CD4-positive, alpha-beta T cell treated with Interleukin-17A for 4 hours (primary cell): ENCODE data around the gene MAPK11.
"Not testable (repeated sequence)": the region's sequence is repeated elsewhere in the genome, so short reads cannot be mapped to it uniquely, and the experiment has no call there.

Experiments used
- DNase-seq: peaks from one replicate; pipeline ENCODE4 v3.0.0-alpha.2; 2020; ENCODE audit warnings: mixed read lengths

Gene MAPK11

DNA sequence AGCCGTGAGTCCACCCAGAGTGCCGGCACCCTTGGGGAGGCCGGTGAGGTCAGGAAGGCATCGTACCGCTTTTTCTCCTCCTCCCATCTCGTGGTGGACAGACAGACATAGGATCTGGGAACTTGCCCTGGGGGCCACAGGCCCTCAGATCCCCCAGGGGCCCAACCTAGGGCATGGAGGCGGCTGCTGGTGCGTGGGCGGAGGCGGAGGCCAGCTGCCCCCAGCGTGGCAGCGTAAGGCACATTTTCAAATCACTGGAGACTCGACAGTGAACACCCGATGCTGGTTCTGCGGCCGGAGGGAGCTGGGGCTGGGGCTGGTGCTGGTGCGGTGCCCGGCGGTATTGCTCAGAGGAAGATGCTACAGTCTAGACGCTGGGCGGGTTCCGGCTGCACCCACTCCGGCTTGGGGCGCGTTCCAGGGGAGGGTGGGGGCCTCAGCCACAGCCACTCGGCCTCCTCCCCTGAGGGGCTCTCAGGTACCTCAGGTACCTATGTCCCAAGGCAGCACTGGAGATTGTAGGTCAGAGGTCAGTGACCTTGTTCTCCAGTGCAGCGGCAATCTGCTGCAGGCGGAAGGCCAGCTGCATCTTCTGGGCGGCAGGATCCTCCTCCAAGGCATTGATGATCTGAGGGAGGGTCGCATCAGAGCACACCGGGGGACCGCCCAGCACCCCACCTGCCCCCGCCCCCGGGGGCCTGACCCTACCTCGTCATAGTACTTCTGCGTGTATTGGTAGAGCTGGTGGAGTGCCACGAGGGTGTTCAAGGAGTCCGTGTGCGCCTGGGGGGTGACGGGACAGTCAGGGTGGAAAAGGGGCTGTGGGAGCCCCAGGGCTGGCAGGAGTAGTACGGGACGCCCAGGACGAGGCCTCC lies 5.2 kb upstream of the MAPK11 start:
- DNase-seq = no peak

DNA sequence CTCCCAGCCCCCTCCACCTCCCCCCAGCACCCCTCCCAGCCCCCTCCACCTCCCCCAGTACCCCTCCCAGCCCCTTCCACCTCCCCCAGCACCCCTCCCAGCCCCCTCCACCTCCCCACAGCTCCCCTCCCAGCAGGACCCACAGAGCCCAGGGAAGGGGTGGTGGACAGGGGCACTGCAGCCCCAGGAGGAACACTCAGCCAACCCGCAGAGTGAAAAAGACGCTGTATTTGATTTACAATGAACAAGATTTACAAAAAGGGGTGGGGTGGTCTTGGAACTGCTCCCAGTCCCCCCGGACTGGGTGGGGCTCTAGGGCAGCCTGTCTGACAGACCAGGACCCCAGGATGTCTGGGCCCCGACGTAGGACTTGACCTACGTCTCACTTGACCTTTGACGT lies 4.6 kb upstream of the MAPK11 start:
- DNase-seq = no peak

DNA sequence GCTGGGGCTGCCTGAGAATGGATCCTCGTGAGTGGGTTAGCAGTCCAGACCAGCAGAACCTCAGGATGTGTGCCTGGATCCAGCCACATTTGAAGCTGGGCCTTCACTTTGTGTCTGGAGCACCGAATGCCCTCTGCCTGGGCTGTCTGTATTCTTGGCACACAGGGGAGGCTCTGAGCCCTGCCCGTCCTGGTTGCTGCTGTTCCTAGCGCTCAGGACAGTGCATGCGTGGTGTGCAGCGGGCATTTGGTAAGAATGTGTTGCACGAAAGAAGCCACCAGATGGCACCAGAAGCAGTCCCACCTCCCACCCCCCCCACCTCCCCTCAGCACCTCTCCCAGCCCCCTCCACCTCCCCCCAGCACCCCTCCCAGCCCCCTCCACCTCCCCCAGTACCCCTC lies 4.1 kb upstream of the MAPK11 start:
- DNase-seq = peak; percentile 72

DNA sequence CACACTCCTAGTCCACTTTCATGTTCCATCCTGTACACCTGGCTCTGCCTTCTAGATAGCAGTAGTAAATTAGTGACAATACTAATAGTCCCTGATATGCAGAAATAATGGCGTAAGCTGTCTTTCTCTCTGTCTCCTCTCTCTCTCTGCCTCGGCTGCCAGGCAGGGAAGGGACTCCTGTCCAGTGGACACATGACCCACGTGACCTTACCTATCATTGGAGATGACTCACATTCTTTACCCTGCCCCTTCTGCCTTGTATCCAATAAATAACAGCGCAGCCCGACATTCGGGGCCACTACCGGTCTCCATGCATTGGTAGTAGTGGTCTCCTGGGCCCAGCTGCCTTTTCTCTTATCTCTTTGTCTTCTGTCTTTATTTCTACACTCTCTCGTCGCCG lies 3.6 kb upstream of the MAPK11 start:
- DNase-seq = not testable (repeated sequence)

DNA sequence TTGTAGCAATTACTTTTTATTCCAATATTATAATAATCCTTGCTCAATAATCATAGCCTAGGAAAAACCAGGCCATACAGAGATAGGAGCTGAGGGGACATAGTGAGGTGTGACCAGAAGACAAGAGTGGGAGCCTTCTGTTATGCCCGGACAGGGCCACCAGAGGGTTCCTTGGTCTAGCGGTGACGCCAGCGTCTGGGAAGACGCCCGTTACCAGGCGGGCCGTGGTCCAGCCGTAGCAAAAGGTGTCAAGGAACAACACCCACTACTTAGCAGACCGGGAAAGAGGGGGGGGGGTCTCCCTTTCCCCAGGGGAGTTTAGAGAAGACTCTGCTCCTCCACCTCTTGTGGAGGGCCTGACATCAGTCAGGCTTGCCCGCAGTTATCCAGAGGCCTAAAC lies 3.2 kb upstream of the MAPK11 start:
- not testable (repeated sequence) for DNase-seq

DNA sequence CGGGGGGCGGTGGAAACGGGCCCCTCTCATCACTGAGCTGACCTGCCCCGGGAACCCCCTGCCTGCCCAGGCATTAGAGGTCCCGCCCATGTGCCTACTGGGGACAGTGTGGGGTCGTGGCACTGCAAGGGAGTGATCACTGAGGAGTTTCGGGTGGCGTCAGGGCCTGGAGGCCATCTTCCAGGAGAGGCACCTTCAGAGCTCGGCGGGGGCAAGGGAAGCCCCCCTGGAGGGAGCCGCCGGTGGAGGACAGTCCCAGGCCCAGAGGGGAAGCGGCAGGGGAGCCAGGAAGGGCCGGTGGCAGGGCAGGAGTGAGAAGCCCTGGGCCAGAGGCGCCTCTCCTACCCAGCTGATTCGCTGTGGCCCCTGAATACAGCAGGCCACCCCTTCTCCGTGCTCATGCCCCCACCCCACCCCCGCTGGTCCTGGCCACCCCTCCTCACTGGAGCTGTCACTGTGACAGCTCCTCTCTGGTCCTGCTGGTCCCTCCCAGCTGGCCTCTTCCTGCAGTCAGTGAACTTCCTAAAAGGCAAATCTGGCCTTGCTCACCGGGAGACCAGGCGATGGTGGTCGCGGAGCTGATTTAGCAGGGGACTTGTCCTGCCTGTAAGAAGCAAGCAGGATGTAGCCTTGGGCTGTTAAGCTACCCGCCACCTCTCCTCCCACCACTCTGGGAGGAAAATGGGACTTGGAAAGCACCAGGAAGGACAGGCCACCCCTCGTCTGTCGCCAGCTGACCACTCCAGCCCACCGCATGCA lies 2.0 kb upstream of the MAPK11 start:
- no peak for DNase-seq

DNA sequence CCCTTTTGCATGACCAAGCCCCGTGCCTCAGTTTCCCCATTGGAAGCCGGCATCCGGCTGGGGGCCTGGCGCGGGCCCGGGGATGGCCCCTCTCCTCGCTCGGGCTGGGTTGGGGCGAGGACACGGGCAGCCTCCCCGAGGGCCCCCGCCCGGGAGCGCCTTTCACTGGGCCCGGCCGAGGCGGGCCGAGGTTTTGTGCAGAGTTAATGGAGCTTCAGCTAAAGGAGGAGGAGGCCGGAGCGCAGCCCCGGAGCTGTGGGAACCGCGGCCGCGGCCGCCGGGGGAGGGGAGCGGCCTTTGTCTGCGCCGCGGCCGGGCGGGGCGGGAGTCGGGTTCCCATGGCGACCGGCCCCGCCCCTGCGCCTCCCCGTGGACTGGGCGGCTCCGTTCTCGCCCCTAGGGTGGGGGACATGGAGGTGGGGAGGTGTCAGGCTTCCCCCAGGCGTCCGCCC lies 1.4 kb upstream of the MAPK11 start:
- peak; percentile 75 for DNase-seq

DNA sequence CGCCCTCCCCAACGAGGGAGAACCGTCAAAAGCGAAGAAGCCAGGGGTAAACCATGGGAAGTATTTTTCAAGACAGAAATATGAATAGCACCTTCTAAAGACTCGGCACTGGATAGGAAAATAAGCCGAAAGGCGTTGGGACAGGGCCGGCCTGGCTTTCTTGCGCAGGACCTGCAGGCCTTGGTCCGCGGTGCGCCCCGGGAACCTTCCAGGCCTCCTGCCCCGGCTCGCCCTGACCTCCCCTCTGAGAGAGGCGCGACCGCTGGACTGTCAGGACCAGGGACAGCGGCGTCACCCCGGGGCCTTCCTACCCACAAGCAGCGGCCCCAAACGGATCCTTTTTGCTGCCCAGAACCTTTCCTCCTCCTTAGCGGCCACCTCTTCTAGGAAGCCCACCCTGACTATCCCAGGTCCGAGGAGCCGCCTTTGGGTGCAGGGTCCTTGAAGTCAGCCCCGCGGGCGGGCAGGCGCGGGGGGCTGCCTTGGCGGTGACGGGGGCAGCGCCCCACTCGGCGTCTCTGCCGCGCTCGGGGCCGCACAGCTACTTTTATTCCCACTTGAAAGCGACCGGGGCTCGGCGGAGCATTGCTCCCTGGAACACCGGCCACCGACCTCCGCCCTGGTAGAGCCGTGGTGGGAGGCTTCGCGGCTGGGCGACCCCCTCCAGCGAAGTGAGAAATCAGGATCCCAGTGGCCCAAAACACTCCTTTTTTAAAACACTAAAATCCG lies 650 bp upstream of the MAPK11 start:
- peak; percentile 79 for DNase-seq

DNA sequence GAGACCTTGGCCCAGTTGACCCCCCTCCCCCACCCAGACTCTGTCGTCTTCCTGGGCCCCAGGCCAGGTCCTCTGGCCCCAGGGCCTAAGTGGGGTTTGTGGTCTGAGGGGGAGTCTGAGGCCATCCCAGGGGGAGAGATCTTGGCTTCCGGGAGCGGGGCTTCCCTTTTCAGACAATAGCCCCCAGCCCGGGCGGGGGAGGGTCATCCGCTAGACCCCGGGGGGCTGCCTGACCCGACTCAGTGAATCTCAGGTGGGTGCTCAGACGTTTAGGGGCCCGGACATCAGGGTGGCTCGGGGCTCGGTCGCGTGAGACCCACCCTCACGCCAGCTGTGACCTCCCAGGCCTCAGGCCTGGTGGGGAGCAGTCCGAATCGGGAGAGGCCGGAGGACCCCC lies 609 bp downstream of the MAPK11 start:
- no peak for DNase-seq

DNA sequence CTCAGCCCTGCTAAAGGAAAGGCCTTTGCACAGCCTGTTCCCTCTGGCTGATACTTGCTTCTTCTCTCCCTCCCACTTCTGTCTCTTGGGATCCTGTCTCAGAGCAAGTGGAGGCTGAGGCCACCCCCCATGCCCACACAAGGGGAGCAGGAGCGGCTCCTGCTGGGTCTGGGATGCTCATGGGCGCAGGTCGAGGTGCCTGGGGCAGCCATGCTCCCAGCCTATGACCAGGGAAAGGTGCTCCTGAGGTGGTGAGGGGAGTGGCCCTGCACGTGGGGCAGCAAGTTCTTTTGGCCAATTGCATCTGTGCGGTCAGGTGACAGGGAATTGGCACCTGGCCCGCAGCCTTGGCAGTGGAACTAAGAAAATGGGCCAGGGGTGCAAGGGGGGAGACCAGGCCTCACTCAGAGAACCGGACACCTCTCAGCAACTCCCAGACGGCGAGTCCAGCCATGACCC lies 1.5 kb downstream of the MAPK11 start:
- no peak for DNase-seq

DNA sequence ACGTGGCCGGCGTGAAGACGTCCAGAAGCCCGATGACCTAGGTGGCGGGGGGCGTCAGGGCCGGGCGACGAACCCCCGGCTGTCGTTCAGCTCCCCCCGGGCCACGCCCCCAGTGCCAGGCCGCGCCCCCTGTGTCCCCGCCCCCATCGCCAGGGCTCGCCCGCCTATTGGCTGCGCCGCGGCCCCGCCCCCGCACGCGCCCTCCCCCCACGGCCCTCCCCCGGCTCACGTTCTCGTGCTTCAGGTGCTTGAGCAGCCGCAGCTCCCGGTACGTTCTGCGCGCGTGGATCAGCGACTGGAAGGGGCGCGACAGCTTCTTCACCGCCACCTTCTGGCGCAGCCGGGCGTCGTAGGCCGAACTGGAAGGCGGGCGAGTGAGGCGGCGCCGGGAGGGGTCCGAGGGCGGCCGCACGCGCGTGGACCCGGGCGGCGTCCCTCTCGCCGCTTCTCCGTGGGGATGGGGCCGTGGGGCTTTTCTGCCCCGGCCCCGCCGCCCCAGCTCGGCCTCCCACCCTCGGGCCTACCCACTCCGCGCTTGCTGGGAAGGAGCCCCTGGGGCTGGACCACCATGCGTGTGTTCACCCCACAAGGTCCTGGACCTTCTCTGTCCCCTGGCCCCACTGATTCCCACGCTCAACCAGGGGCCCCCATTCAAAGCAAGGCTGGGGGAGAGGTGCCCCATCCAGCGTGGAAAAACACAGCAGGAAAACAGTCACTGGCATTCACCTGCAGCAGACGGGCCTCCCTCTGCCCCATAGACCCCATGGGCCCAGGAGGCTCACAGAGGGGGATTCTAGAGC lies 2.4 kb downstream of the MAPK11 start:
- DNase-seq = peak; percentile 65

DNA sequence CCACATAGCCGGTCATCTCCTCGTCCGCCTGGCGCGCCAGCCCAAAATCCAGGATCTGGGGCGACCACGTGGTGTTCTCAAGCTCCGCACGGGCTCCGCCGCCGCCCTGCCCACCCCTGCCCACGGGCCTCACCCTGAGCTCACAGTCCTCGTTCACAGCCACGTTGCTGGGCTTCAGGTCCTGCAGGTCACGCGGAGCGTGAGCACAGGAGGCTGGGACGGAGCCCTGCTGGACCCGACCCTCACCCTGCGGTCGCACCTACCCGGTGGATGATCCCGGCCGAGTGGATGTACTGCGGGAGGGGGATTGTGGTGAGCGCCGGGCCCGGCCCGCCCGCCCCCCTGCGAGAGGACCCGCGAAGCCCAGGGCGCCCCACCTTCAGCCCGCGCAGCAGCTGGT lies 3.2 kb downstream of the MAPK11 start:
- no peak for DNase-seq

DNA sequence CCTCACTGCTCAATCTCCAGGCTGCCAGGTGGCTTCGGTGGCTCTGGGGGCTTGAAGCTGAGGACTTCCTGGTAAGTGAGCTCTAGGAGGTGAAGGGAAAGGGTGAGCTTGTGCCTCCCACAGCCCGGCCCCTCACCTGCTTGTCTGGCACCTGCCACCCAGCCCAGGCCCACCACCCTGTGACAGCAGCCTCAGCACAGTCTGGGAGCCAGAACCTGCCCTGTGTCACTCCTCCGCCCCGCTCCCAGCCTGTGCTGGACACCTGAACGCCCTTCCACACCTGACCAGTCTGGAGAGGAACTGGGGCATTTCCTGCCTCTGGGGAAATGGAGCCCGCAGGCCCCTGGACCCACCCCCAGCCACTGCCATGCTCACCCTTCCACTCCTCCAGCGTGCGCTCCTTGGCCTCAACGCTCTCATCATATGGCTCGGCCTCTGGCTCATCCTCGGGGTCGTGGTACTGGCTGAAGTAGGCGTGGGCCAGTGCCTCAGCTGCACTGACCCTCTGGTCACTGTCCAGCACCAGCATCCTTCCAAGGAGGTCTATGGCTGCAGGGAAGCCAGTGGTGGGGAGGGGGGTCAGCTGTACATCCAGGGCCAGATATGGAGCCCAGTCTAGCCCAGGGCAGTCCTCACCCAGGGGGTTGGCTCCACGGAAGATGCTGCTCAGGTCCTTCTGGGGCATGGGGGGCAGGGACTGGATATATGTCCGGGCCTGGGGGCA lies 5.1 kb downstream of the MAPK11 start:
- DNase-seq = no peak

DNA sequence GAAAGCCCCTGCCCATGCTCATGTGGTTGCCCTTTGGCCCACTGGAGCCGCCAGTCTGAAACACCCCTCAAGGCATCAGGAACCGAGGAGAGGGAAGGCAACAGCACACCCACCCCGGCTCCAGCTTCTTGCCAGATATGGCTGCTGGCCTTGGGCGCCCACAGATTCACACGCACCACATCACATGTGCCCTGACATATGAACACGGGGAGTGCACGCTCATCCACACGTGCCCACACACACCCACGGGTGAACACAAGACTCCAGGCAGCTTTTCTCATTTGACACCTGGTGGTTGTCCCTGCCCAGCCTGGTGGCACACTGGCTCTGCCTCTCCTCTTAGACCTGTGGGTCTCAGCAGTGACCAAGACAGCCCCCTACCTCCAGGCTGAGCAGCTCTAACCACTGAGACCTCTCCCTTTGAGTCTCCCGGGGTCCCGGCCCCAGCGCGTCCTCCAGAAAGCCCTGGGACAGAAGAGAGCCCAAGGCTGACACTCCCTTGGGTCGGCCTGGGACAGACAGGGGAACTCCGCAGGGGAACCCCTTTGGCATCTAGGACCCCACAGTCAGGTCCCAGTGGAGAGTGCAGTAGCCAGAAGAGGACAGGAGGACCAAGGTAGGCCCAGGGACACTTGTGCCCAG lies 6.0 kb downstream of the MAPK11 start:
- DNase-seq = no peak

DNA sequence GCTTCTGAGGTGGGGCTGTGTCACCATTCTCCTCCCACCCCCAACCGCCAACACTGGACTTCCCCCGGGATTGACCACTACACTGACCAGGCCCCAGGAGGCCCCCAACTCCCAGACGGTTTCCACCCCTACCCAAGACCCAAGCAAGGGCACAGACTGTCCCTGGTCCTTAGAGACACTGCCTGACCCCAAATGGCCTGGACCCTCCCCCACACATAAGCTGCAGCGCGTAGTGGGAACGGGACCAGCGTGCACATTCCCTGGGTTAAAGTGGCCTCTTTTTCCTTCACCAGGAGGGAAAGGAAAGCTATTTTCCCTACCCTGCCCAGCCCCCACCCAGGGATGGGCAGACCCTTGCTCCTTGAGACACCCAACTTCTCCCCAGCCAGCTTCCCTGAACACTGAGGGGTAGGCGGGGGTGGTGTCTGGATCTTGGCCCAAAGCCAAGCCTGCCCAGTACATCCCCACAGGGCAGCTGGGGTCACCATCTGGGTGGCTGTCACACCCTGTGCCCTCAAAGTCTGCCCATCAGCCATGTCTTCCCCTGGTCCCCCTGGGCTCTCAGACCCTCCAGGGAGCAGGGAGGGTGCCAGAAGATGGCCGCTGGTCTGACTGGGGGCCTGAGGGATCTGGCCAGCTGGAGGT lies 7.1 kb downstream of the MAPK11 start:
- DNase-seq = no peak

DNA sequence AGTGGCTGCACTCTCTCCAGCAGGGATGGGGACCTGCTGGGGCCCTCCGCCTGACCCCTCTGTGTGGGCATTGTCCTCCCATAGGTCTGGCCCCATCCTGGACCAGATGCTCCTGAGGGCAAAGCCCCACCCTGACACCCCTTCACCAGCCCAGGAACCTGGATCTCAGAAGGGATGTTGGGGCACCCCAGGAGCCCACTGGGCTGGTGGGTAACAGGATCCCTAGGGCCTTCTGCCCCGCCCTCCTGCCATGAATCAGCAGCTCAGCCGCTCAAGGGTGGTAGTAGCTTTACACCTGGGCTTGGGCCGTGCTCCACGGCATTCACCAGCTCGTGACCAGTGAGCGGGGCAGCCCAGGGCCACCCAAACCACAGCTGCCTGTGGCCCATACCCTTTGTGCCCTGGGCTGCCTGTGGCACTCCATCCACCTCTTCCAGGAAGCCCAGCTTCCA lies 7.7 kb downstream of the MAPK11 start:
- no peak for DNase-seq

DNA sequence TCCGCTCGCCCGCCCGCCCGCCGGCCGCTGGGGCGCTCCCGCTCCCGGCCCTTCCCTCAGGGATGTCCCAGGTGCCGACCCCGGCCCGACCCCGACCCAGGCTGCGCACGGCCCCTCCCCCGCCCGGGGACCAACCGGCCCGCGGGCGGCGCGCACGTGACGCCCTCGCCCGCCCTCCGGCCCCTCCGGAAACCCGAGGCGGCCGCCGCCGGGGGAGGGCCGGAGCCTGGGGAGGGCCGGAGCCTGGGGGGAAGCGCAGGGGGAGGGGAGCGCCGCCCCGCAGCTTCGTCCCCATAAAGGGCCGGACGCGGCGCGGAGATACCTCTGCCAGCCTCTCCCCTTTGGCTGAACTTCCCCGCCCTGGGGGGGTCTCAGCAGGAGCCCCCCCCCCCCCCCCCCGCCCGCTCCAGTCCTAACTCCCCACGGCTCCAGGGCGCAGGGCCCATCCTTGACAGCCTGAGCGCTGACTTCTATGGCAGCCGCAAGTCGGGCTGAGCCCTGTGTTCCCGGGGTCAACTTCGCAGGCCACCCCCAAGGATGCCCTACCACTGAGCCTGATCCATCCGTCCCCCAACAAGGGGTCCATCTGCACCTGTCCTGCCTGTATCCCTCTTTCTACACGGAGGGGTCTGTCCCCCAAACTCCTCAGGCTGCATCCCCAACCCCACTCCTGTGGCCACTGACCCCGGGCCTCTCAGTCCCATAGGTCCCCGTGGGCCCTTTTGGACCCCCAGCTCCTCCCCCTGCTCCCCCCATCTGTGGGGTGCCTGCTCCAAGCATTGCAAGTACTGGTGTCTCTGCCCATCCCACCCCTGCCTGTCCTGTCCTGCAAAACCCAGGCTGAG lies 8.3 kb downstream of the MAPK11 start, which contains the start of gene MAPK12:
MAPK12 (minus strand) TSS at position 69 of the 845 bp plus-strand sequence. CDS start 174 bp downstream, outside the sequence.
- DNase-seq = no peak

DNA sequence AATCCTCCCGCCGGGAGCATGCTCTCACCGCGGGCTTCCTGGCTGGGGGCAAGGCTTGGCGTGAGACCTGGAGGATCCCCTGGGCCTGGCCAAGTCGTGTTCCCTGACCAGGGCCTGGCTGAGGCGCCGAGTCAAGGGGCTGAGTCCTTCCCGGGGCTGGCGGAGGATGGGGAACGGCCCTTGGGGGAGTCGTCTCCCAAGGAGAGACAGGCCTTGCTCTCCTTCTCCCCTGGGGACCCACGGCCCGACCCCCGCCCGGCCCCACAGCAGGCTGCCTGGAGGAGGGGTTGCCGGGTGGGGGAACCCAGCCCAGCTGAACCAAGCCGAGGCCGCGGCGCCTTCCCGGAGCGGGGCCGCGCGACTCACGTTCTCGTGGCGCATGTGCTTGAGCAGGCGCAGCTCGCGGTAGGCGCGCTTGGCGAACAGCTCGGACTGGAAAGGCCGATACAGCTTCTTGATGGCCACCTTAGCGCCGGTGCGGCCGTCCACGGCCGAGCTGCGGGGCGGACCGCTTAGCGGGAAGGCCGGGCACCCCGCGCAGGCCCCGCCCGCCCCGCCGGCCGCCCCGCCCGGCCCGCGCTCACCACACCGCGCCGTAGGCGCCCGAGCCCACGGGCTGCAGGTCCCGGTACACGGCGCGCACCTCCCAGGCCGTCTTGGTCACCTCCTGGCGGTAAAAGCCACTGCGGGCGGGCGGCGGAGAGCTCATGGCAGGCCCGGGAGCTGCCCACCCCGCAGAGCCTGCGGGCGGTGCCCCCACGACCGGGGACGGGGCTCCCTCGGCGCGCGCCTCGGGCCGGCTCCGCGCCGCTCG lies 9.2 kb downstream of the MAPK11 start:
- DNase-seq = no peak

DNA sequence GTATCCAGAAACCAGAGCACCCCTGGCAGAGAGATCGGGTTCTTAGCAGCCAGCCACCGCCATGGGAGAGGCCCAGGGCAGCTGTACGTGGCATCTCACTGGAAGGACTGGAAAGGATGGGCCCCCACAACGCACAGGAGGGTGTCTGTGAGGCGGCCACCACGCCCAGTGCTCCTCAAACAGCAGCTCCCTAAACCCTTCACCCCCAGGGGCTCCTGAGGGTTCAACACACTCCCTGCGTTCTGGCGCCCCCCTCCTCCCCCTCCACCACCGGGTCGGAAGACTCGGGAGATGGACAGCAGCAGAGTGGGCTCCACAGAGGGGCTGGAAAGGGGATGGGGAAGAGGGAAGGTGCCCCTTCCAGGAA lies 9.8 kb downstream of the MAPK11 start:
- no peak for DNase-seq
